ENCODE measurements around the gene ASB3.
A peak's percentile ranks its signal among the peaks of the same experiment; 100 is the strongest.
"Not testable (repeated sequence)": the region's sequence is repeated elsewhere in the genome, so short reads cannot be mapped to it uniquely, and the experiment has no call there.

ASB3 gene

GRCh38 chr2:53786705-53787613 is at the start of gene ASB3, which contains the start of gene ERLEC1:
TSS of gene ASB3 (minus strand) at chr2:53786953. CDS start at chr2:53765572, 21,381 bp downstream.
TSS of gene ERLEC1 (plus strand) at chr2:53787044. CDS start at chr2:53787211, 167 bp downstream.
- Histone ChIP-seq H3K36me3 (ENCODE audit: control insufficient read depth in 5 of 5, insufficient read depth in 5 of 5, low read length in 5 of 5) (no peaks in the 10 kb centered on the region), H3K9me3 (ENCODE audit: control insufficient read depth in 5 of 5, low read length in 5 of 5) (no peaks in the 10 kb centered on the region), H3K4me1 (ENCODE audit: control insufficient read depth in 5 of 5, insufficient read depth in 5 of 5, low read length in 5 of 5) (peaks cover 5 to 34% (median 33%) of the 10 kb centered on the region in 5 donors), H3K4me3 (ENCODE audit: low read depth in 1 of 5, low read length in 5 of 5) (peak within 1 kb of the TSS; percentile 97 to 100 (median 99)), H3K27ac (ENCODE audit: low read depth, low read length) (peak within 1 kb of the TSS; percentile 87), H3K27me3 (ENCODE audit: control insufficient read depth in 5 of 5, insufficient read depth in 4 of 5, low read length in 5 of 5) (no peaks in the 10 kb centered on the region), H3K9ac (ENCODE audit: low read length in 5 of 5) (peak within 1 kb of the TSS; percentile 80 to 100 (median 92))

- not testable (repeated sequence) for H3K27ac ChIP-seq (ENCODE audit: low read depth, low read length); H3K36me3 ChIP-seq (ENCODE audit: control insufficient read depth in 5 of 5, insufficient read depth in 5 of 5, low read length in 5 of 5)
Measured at GRCh38 chr2:53829980-53830290, 43.2 kb upstream of the ASB3 start.

GRCh38 chr2:53829273-53829979 is 42.7 kb upstream of the ASB3 start:
- Histone ChIP-seq H3K4me3 (ENCODE audit: low read depth in 1 of 5, low read length in 5 of 5) (no peak overlapping the region), H3K27ac (ENCODE audit: low read depth, low read length) (no peak overlapping the region), H3K4me1 (ENCODE audit: control insufficient read depth in 5 of 5, insufficient read depth in 5 of 5, low read length in 5 of 5) (peaks cover 0 to 25% (median 10%) of the 10 kb centered on the region in 5 donors)

More at GRCh38 chr2:53829980-53830290, 43.2 kb upstream of the ASB3 start:
- not testable (repeated sequence) for H3K27me3 ChIP-seq (ENCODE audit: control insufficient read depth in 5 of 5, insufficient read depth in 4 of 5, low read length in 5 of 5); H3K4me3 ChIP-seq (ENCODE audit: low read depth in 1 of 5, low read length in 5 of 5); H3K9ac ChIP-seq (ENCODE audit: low read length in 5 of 5); H3K9me3 ChIP-seq (ENCODE audit: control insufficient read depth in 5 of 5, low read length in 5 of 5)
- H3K4me1 ChIP-seq (ENCODE audit: control insufficient read depth in 5 of 5, insufficient read depth in 5 of 5, low read length in 5 of 5) = peaks cover 0 to 25% (median 10%) of the 10 kb centered on the region in 5 donors

GRCh38 chr2:53828331-53828730 is 41.6 kb upstream of the ASB3 start:
- Histone ChIP-seq H3K27me3 (ENCODE audit: control insufficient read depth in 5 of 5, insufficient read depth in 4 of 5, low read length in 5 of 5) (no peaks in the 10 kb centered on the region), H3K4me3 (ENCODE audit: low read depth in 1 of 5, low read length in 5 of 5) (no peak overlapping the region), H3K9ac (ENCODE audit: low read length in 5 of 5) (no peak overlapping the region), H3K27ac (ENCODE audit: low read depth, low read length) (no peak overlapping the region), H3K9me3 (ENCODE audit: control insufficient read depth in 5 of 5, low read length in 5 of 5) (peaks cover 0 to 3% (median 0%) of the 10 kb centered on the region in 5 donors), H3K36me3 (ENCODE audit: control insufficient read depth in 5 of 5, insufficient read depth in 5 of 5, low read length in 5 of 5) (peaks cover 0 to 6% (median 3%) of the 10 kb centered on the region in 5 donors), H3K4me1 (ENCODE audit: control insufficient read depth in 5 of 5, insufficient read depth in 5 of 5, low read length in 5 of 5) (peaks cover 0 to 25% (median 10%) of the 10 kb centered on the region in 5 donors)

More at GRCh38 chr2:53829273-53829979, 42.7 kb upstream of the ASB3 start:
- Histone ChIP-seq H3K9ac (ENCODE audit: low read length in 5 of 5) (no peak overlapping the region), H3K36me3 (ENCODE audit: control insufficient read depth in 5 of 5, insufficient read depth in 5 of 5, low read length in 5 of 5) (peaks cover 0 to 8% (median 3%) of the 10 kb centered on the region in 5 donors), H3K9me3 (ENCODE audit: control insufficient read depth in 5 of 5, low read length in 5 of 5) (peaks cover 0 to 3% (median 0%) of the 10 kb centered on the region in 5 donors), H3K27me3 (ENCODE audit: control insufficient read depth in 5 of 5, insufficient read depth in 4 of 5, low read length in 5 of 5) (no peaks in the 10 kb centered on the region)

- Histone ChIP-seq H3K9me3 (ENCODE audit: control insufficient read depth in 5 of 5, low read length in 5 of 5) (peaks cover 0 to 3% (median 0%) of the 10 kb centered on the region in 5 donors), H3K9ac (ENCODE audit: low read length in 5 of 5) (no peak overlapping the region), H3K4me1 (ENCODE audit: control insufficient read depth in 5 of 5, insufficient read depth in 5 of 5, low read length in 5 of 5) (peaks cover 0 to 25% (median 10%) of the 10 kb centered on the region in 5 donors), H3K36me3 (ENCODE audit: control insufficient read depth in 5 of 5, insufficient read depth in 5 of 5, low read length in 5 of 5) (peaks cover 0 to 6% (median 3%) of the 10 kb centered on the region in 5 donors), H3K27me3 (ENCODE audit: control insufficient read depth in 5 of 5, insufficient read depth in 4 of 5, low read length in 5 of 5) (no peaks in the 10 kb centered on the region), H3K4me3 (ENCODE audit: low read depth in 1 of 5, low read length in 5 of 5) (no peak overlapping the region), H3K27ac (ENCODE audit: low read depth, low read length) (peak overlapping the region; percentile 38)
Measured at GRCh38 chr2:53827398-53828175, 40.8 kb upstream of the ASB3 start.

- Histone ChIP-seq H3K9ac (ENCODE audit: low read length in 5 of 5) (no peak overlapping the region), H3K4me3 (ENCODE audit: low read depth in 1 of 5, low read length in 5 of 5) (no peak overlapping the region), H3K4me1 (ENCODE audit: control insufficient read depth in 5 of 5, insufficient read depth in 5 of 5, low read length in 5 of 5) (peaks cover 0 to 25% (median 10%) of the 10 kb centered on the region in 5 donors), H3K27me3 (ENCODE audit: control insufficient read depth in 5 of 5, insufficient read depth in 4 of 5, low read length in 5 of 5) (no peaks in the 10 kb centered on the region), H3K27ac (ENCODE audit: low read depth, low read length) (peak overlapping the region; percentile 38), H3K36me3 (ENCODE audit: control insufficient read depth in 5 of 5, insufficient read depth in 5 of 5, low read length in 5 of 5) (peaks cover 0 to 6% (median 3%) of the 10 kb centered on the region in 5 donors), H3K9me3 (ENCODE audit: control insufficient read depth in 5 of 5, low read length in 5 of 5) (peaks cover 0 to 3% (median 0%) of the 10 kb centered on the region in 5 donors)
Measured at GRCh38 chr2:53826587-53827397, 40.0 kb upstream of the ASB3 start.

GRCh38 chr2:53826030-53826410 is 39.3 kb upstream of the ASB3 start:
- H3K27me3 ChIP-seq (ENCODE audit: control insufficient read depth in 5 of 5, insufficient read depth in 4 of 5, low read length in 5 of 5) = no peaks in the 10 kb centered on the region
- H3K36me3 ChIP-seq (ENCODE audit: control insufficient read depth in 5 of 5, insufficient read depth in 5 of 5, low read length in 5 of 5) = no peaks in the 10 kb centered on the region
- peak overlapping the region in 1 of 5 donors; percentile 6 for H3K9ac ChIP-seq (ENCODE audit: low read length in 5 of 5)
- H3K4me3 ChIP-seq (ENCODE audit: low read depth in 1 of 5, low read length in 5 of 5) = no peak overlapping the region
- H3K9me3 ChIP-seq (ENCODE audit: control insufficient read depth in 5 of 5, low read length in 5 of 5) = peaks cover 0 to 3% (median 0%) of the 10 kb centered on the region in 5 donors
- peaks cover 0 to 25% (median 10%) of the 10 kb centered on the region in 5 donors for H3K4me1 ChIP-seq (ENCODE audit: control insufficient read depth in 5 of 5, insufficient read depth in 5 of 5, low read length in 5 of 5)
- peak overlapping the region; percentile 38 for H3K27ac ChIP-seq (ENCODE audit: low read depth, low read length)

GRCh38 chr2:53823639-53824038 is 36.9 kb upstream of the ASB3 start:
- peaks cover 0 to 31% (median 10%) of the 10 kb centered on the region in 5 donors for H3K4me1 ChIP-seq (ENCODE audit: control insufficient read depth in 5 of 5, insufficient read depth in 5 of 5, low read length in 5 of 5)
- H3K36me3 ChIP-seq (ENCODE audit: control insufficient read depth in 5 of 5, insufficient read depth in 5 of 5, low read length in 5 of 5) = peaks cover 0 to 13% (median 12%) of the 10 kb centered on the region in 5 donors
- not testable (repeated sequence) for H3K27me3 ChIP-seq (ENCODE audit: control insufficient read depth in 5 of 5, insufficient read depth in 4 of 5, low read length in 5 of 5); H3K27ac ChIP-seq (ENCODE audit: low read depth, low read length); H3K9ac ChIP-seq (ENCODE audit: low read length in 5 of 5); H3K4me3 ChIP-seq (ENCODE audit: low read depth in 1 of 5, low read length in 5 of 5); H3K9me3 ChIP-seq (ENCODE audit: control insufficient read depth in 5 of 5, low read length in 5 of 5)

GRCh38 chr2:53821810-53822209 is 35.1 kb upstream of the ASB3 start:
- no peak overlapping the region for H3K9ac ChIP-seq (ENCODE audit: low read length in 5 of 5)
- H3K27ac ChIP-seq (ENCODE audit: low read depth, low read length) = no peak overlapping the region
- no peak overlapping the region for H3K4me3 ChIP-seq (ENCODE audit: low read depth in 1 of 5, low read length in 5 of 5)
- H3K9me3 ChIP-seq (ENCODE audit: control insufficient read depth in 5 of 5, low read length in 5 of 5) = no peaks in the 10 kb centered on the region
- H3K36me3 ChIP-seq (ENCODE audit: control insufficient read depth in 5 of 5, insufficient read depth in 5 of 5, low read length in 5 of 5) = peaks cover 8 to 24% (median 12%) of the 10 kb centered on the region in 5 donors
- H3K4me1 ChIP-seq (ENCODE audit: control insufficient read depth in 5 of 5, insufficient read depth in 5 of 5, low read length in 5 of 5) = peaks cover 0 to 22% (median 4%) of the 10 kb centered on the region in 5 donors
- no peaks in the 10 kb centered on the region for H3K27me3 ChIP-seq (ENCODE audit: control insufficient read depth in 5 of 5, insufficient read depth in 4 of 5, low read length in 5 of 5)

Data from subcutaneous abdominal adipose tissue (tissue), 5 donors.